Neural crest cell (in vitro differentiated cells): ENCODE data around the gene IGFL3. TPM values are rescaled to one million over a fixed set of nuclear protein-coding genes. Genes with fewer than 3 reads are reported as not detected.

Experiments
- DNase-seq: peaks from one replicate; pipeline ENCODE4 v3.0.0; 2021; ENCODE audit warnings: low read depth, mixed read lengths, low spot score
- H3K27ac Mint-ChIP-seq: one replicate; pipeline ENCODE4 v1.8.0; 2021; ENCODE audit warnings: mild to moderate bottlenecking, mixed read lengths; ENCODE audit not compliant: unreplicated experiment
- H3K27me3 Mint-ChIP-seq: 2 replicates; pipeline ENCODE4 v1.8.0; 2021; ENCODE audit warnings: low read depth, mild to moderate bottlenecking, mixed read lengths
- H3K36me3 Mint-ChIP-seq: 2 replicates; pipeline ENCODE4 v1.8.0; 2021; ENCODE audit warnings: low read depth, mild to moderate bottlenecking, mixed read lengths
- H3K4me1 Mint-ChIP-seq: 2 replicates; pipeline ENCODE4 v1.8.0; 2021; ENCODE audit warnings: mixed read lengths
- H3K4me3 Mint-ChIP-seq: one replicate; pipeline ENCODE4 v1.8.0; 2021; ENCODE audit warnings: mild to moderate bottlenecking, mixed read lengths
- H3K9me3 Mint-ChIP-seq: 2 replicates; pipeline ENCODE4 v1.8.0; 2021; ENCODE audit warnings: mixed read lengths
- CTCF ChIP-seq: fragments of 200-600 bp; sonication (generic); conservative IDR thresholded peaks from 2 replicates; pipeline ENCODE4 v1.5.0; 2021; ENCODE audit warnings: antibody characterized with exemption, mild to moderate bottlenecking
- total RNA-seq: library from RNA; stranded (reverse); gene quantifications from 2 replicates; pipeline ENCODE4 v1.2.1, GENCODE V29; 2021

IGFL3 gene
- total RNA-seq, 1 donor from 2014 or later: not detected

- H3K27ac Mint-ChIP-seq: no peak overlapping the region
- H3K27me3 Mint-ChIP-seq: peaks cover 31% of the 10 kb centered on the region
- H3K36me3 Mint-ChIP-seq: no peaks in the 10 kb centered on the region
- TF ChIP-seq CTCF: no peak
- H3K4me1 Mint-ChIP-seq: no peaks in the 10 kb centered on the region
- H3K9me3 Mint-ChIP-seq: peaks cover 6% of the 10 kb centered on the region
- DNase-seq: no peak
- no peak overlapping the region for H3K4me3 Mint-ChIP-seq
Measured at GRCh38 chr19:46100344-46100743, 24.1 kb downstream of the IGFL3 start.

DNA sequence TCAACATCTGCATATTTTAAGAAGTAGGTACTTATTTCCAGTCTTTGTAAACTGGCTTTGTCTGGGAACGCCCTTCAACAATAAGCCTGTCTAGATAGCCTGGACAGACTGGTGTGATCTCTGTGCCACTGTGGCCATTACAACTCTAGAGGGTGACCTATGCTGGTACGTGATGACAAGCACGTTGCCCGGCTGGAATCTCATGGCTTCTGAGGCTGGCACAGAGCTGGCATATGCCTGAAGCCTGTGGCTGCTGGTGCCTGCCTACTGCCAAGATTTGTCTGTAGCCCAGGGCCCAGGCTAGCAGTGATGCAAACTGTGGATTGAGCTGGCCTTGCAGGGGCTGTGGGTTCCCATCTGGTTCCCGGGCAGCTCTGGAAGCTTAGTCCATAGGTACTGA lies 34.0 kb downstream of the IGFL3 start:
- Mint-ChIP-seq H3K9me3 (peaks cover 10% of the 10 kb centered on the region), H3K4me3 (no peak overlapping the region), H3K27me3 (peaks cover 36% of the 10 kb centered on the region), H3K36me3 (peaks cover 4% of the 10 kb centered on the region), H3K27ac (no peak overlapping the region), H3K4me1 (no peaks in the 10 kb centered on the region)
- DNase-seq: no peak
- TF ChIP-seq CTCF: no peak

DNA sequence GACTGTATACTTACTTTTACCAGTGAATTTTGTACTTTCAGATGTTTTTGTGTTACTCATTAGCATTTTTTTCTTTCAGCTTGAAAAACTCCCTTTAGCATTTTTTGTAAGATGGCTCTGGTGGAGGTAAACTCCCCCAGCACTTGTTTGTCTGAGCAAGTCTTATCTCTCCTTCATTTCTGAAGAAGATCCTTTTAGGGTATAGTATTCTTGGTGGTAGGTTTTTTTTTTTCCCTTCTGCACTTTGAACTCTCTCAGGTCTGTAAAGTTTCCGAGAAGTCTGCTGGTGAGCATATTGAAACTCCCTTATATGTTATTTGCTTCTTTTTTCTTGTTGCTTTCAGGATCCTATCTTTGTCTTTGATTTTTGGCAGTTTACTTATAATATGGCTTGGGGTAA lies 35.1 kb downstream of the IGFL3 start:
- Mint-ChIP-seq H3K36me3 (peaks cover 6% of the 10 kb centered on the region), H3K27ac (no peak overlapping the region), H3K27me3 (peaks cover 36% of the 10 kb centered on the region), H3K9me3 (peaks cover 13% of the 10 kb centered on the region), H3K4me1 (no peaks in the 10 kb centered on the region), H3K4me3 (no peak overlapping the region)
- TF ChIP-seq CTCF: no peak
- no peak for DNase-seq

- DNase-seq: no peak
- H3K4me3 Mint-ChIP-seq: no peak overlapping the region
- H3K27ac Mint-ChIP-seq: no peak overlapping the region
- H3K36me3 Mint-ChIP-seq: peaks cover 6% of the 10 kb centered on the region
- peaks cover 38% of the 10 kb centered on the region for H3K27me3 Mint-ChIP-seq
- H3K4me1 Mint-ChIP-seq: no peaks in the 10 kb centered on the region
- peaks cover 13% of the 10 kb centered on the region for H3K9me3 Mint-ChIP-seq
- TF ChIP-seq CTCF: no peak
Measured at GRCh38 chr19:46088101-46088500, 36.4 kb downstream of the IGFL3 start.

DNA sequence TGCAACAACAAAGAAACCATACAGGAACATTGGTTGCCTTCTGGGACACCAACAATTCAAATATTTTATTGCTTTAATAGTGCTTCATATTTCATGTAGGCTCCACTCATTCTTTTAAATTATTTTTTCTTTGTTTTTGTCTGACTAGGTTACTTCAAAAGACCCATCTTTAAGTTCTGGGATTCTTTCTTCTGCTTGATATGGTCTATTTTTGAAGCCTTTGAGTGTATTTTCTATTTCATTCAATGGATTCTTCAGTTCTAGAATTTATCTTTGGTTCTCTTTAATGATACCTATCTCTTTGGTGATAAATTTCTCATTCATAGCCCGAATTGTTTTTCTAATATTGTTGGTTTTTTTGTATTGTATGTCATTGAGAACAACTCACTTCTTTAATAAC lies 38.6 kb downstream of the IGFL3 start:
- Mint-ChIP-seq H3K27ac (no peak overlapping the region), H3K27me3 (peaks cover 48% of the 10 kb centered on the region), H3K4me1 (no peaks in the 10 kb centered on the region), H3K4me3 (no peak overlapping the region), H3K9me3 (peaks cover 13% of the 10 kb centered on the region), H3K36me3 (peaks cover 6% of the 10 kb centered on the region)
- no peak for TF ChIP-seq CTCF
- DNase-seq: no peak

GRCh38 chr19:46082728-46083050 lies 41.8 kb downstream of the IGFL3 start:
- TF ChIP-seq CTCF: no peak
- H3K27me3 Mint-ChIP-seq: peaks cover 45% of the 10 kb centered on the region
- H3K9me3 Mint-ChIP-seq: peaks cover 10% of the 10 kb centered on the region
- peaks cover 6% of the 10 kb centered on the region for H3K36me3 Mint-ChIP-seq
- no peak overlapping the region for H3K4me3 Mint-ChIP-seq
- H3K4me1 Mint-ChIP-seq: peaks cover 2% of the 10 kb centered on the region
- no peak for DNase-seq
- H3K27ac Mint-ChIP-seq: no peak overlapping the region
